HG02885 (cell line): ENCODE data around the gene ICA1.
"Not testable (repeated sequence)": the region's sequence is repeated elsewhere in the genome, so short reads cannot be mapped to it uniquely, and the experiment has no call there.

Experiments
- ATAC-seq: cut with Tn5 transposase; IDR thresholded peaks from one replicate; pipeline ENCODE4 v1.9.1; 2021; ENCODE audit warnings: mild to moderate bottlenecking; ENCODE audit not compliant: unreplicated experiment, poor library complexity

ICA1 gene

GRCh38 chr7:8261711-8262695 lies at the start of gene ICA1:
Gene ICA1, minus strand, starts transcription at chr7:8262167. Its CDS starts 26,241 bp downstream, at chr7:8235926.
- ATAC-seq: peak; percentile 77

- no peak for ATAC-seq
Observed at GRCh38 chr7:8310876-8311275, 48.9 kb upstream of the ICA1 start.

GRCh38 chr7:8305625-8306388 lies 43.8 kb upstream of the ICA1 start:
- ATAC-seq: no peak

- ATAC-seq: no peak
Observed at GRCh38 chr7:8305104-8305503, 43.1 kb upstream of the ICA1 start.

GRCh38 chr7:8303904-8304528 lies 42.0 kb upstream of the ICA1 start:
- ATAC-seq: no peak

GRCh38 chr7:8297023-8297422 lies 35.1 kb upstream of the ICA1 start:
- not testable (repeated sequence) for ATAC-seq

- peak; percentile 18 for ATAC-seq
Observed at GRCh38 chr7:8296362-8296659, 34.3 kb upstream of the ICA1 start.

- ATAC-seq: peak; percentile 99
Observed at GRCh38 chr7:8295638-8296361, 33.8 kb upstream of the ICA1 start.

- no peak for ATAC-seq
Observed at GRCh38 chr7:8291397-8292141, 29.6 kb upstream of the ICA1 start.

- no peak for ATAC-seq
Observed at GRCh38 chr7:8290645-8291308, 28.8 kb upstream of the ICA1 start.

GRCh38 chr7:8286118-8286517 lies 24.2 kb upstream of the ICA1 start:
- no peak for ATAC-seq

GRCh38 chr7:8285155-8285554 lies 23.2 kb upstream of the ICA1 start:
- ATAC-seq: no peak

- ATAC-seq: no peak
Observed at GRCh38 chr7:8284606-8285005, 22.6 kb upstream of the ICA1 start.

- no peak for ATAC-seq
Observed at GRCh38 chr7:8283968-8284367, 22.0 kb upstream of the ICA1 start.

GRCh38 chr7:8282871-8283270 lies 20.9 kb upstream of the ICA1 start:
- no peak for ATAC-seq

GRCh38 chr7:8282162-8282561 lies 20.2 kb upstream of the ICA1 start:
- ATAC-seq: no peak

GRCh38 chr7:8278183-8278582 lies 16.2 kb upstream of the ICA1 start:
- ATAC-seq: no peak

GRCh38 chr7:8277394-8277982 lies 15.5 kb upstream of the ICA1 start:
- no peak for ATAC-seq

GRCh38 chr7:8274589-8274988 lies 12.6 kb upstream of the ICA1 start:
- ATAC-seq: no peak
